ENCODE measurements around the gene ATPAF1. TPM values are rescaled to one million over a fixed set of nuclear protein-coding genes. Genes with fewer than 3 reads are reported as not detected.

Gene ATPAF1
- total and polyA plus RNA-seq, 5 donors from 2014 or later = 22.5 to 89.3 (median 75.7) TPM

- no peak overlapping the region for H3K27ac Mint-ChIP-seq
- ATAC-seq (ENCODE audit: low read depth in 2 of 2) (no peak), DNase-seq (no peak)
- no peaks in the 10 kb centered on the region for H3K27me3 ChIP-seq (ENCODE audit: control insufficient read depth, insufficient read depth, low read length)
- no peak overlapping the region for H3K27ac ChIP-seq (ENCODE audit: insufficient read depth, low read length, poor library complexity, severe bottlenecking)
- peaks cover 55% of the 10 kb centered on the region for H3K36me3 Mint-ChIP-seq
- no peaks in the 10 kb centered on the region for H3K27me3 Mint-ChIP-seq
- no peaks in the 10 kb centered on the region for H3K4me1 ChIP-seq (ENCODE audit: control insufficient read depth, insufficient read depth, low read length, poor library complexity, severe bottlenecking)
- H3K4me3 Mint-ChIP-seq = no peak overlapping the region
- no peaks in the 10 kb centered on the region for H3K9me3 Mint-ChIP-seq
- no peak overlapping the region for H3K4me3 ChIP-seq (ENCODE audit: low read depth, low read length)
- H3K4me1 Mint-ChIP-seq = peaks cover 0 to 5% (median 2%) of the 10 kb centered on the region in 4 donors
- H3K36me3 ChIP-seq (ENCODE audit: control insufficient read depth, insufficient read depth, low read length) = peaks cover 60% of the 10 kb centered on the region
- no peaks in the 10 kb centered on the region for H3K9me3 ChIP-seq (ENCODE audit: control insufficient read depth in 2 of 2, low read length in 2 of 2)
Observed at GRCh38 chr1:46635205-46635604, 33.0 kb downstream of the ATPAF1 start.

- peaks cover 40% of the 10 kb centered on the region for H3K36me3 ChIP-seq (ENCODE audit: control insufficient read depth, insufficient read depth, low read length)
- Mint-ChIP-seq H3K27ac (no peak overlapping the region), H3K4me1 (peaks cover 0 to 4% (median 0%) of the 10 kb centered on the region in 4 donors), H3K36me3 (peaks cover 59% of the 10 kb centered on the region), H3K27me3 (no peaks in the 10 kb centered on the region), H3K9me3 (no peaks in the 10 kb centered on the region), H3K4me3 (no peak overlapping the region)
- H3K27ac ChIP-seq (ENCODE audit: insufficient read depth, low read length, poor library complexity, severe bottlenecking) = no peak overlapping the region
- no peaks in the 10 kb centered on the region for H3K27me3 ChIP-seq (ENCODE audit: control insufficient read depth, insufficient read depth, low read length)
- ATAC-seq (ENCODE audit: low read depth in 2 of 2) (no peak), DNase-seq (no peak)
- no peaks in the 10 kb centered on the region for H3K4me1 ChIP-seq (ENCODE audit: control insufficient read depth, insufficient read depth, low read length, poor library complexity, severe bottlenecking)
- H3K4me3 ChIP-seq (ENCODE audit: low read depth, low read length) = no peak overlapping the region
- H3K9me3 ChIP-seq (ENCODE audit: control insufficient read depth in 2 of 2, low read length in 2 of 2) = no peaks in the 10 kb centered on the region
Observed at GRCh38 chr1:46630719-46631118, 37.4 kb downstream of the ATPAF1 start.

GRCh38 chr1:46623743-46624644, 44.2 kb downstream of the ATPAF1 start:
- ATAC-seq (ENCODE audit: low read depth in 2 of 2) = no peak
- Mint-ChIP-seq H3K9me3 (no peaks in the 10 kb centered on the region), H3K27ac (no peak overlapping the region), H3K36me3 (peaks cover 15% of the 10 kb centered on the region), H3K27me3 (no peaks in the 10 kb centered on the region), H3K4me3 (no peak overlapping the region), H3K4me1 (peaks cover 0 to 6% (median under 1%) of the 10 kb centered on the region in 4 donors)
- no peak for DNase-seq
- Histone ChIP-seq H3K4me1 (ENCODE audit: control insufficient read depth, insufficient read depth, low read length, poor library complexity, severe bottlenecking) (no peaks in the 10 kb centered on the region), H3K4me3 (ENCODE audit: low read depth, low read length) (no peak overlapping the region), H3K36me3 (ENCODE audit: control insufficient read depth, insufficient read depth, low read length) (no peaks in the 10 kb centered on the region), H3K27me3 (ENCODE audit: control insufficient read depth, insufficient read depth, low read length) (no peaks in the 10 kb centered on the region), H3K27ac (ENCODE audit: insufficient read depth, low read length, poor library complexity, severe bottlenecking) (no peak overlapping the region), H3K9me3 (ENCODE audit: control insufficient read depth in 2 of 2, low read length in 2 of 2) (no peaks in the 10 kb centered on the region)

GRCh38 chr1:46622344-46622743, 45.8 kb downstream of the ATPAF1 start:
- no peaks in the 10 kb centered on the region for H3K27me3 Mint-ChIP-seq
- no peak overlapping the region for H3K27ac Mint-ChIP-seq
- peak in 1 of 3 donors; percentile 18 for DNase-seq
- H3K4me1 Mint-ChIP-seq = peaks cover 0 to 10% (median 6%) of the 10 kb centered on the region in 4 donors
- H3K9me3 Mint-ChIP-seq = no peaks in the 10 kb centered on the region
- ATAC-seq (ENCODE audit: low read depth in 2 of 2) = no peak
- no peak overlapping the region for H3K4me3 ChIP-seq (ENCODE audit: low read depth, low read length)
- no peaks in the 10 kb centered on the region for H3K27me3 ChIP-seq (ENCODE audit: control insufficient read depth, insufficient read depth, low read length)
- H3K36me3 Mint-ChIP-seq = peaks cover 10% of the 10 kb centered on the region
- no peak overlapping the region for H3K4me3 Mint-ChIP-seq
- H3K27ac ChIP-seq (ENCODE audit: insufficient read depth, low read length, poor library complexity, severe bottlenecking) = no peak overlapping the region
- no peaks in the 10 kb centered on the region for H3K9me3 ChIP-seq (ENCODE audit: control insufficient read depth in 2 of 2, low read length in 2 of 2)
- no peaks in the 10 kb centered on the region for H3K36me3 ChIP-seq (ENCODE audit: control insufficient read depth, insufficient read depth, low read length)
- peaks cover 3% of the 10 kb centered on the region for H3K4me1 ChIP-seq (ENCODE audit: control insufficient read depth, insufficient read depth, low read length, poor library complexity, severe bottlenecking)

GRCh38 chr1:46621930-46622329, 46.2 kb downstream of the ATPAF1 start:
- no peak for DNase-seq
- Histone ChIP-seq H3K27me3 (ENCODE audit: control insufficient read depth, insufficient read depth, low read length) (no peaks in the 10 kb centered on the region), H3K9me3 (ENCODE audit: control insufficient read depth in 2 of 2, low read length in 2 of 2) (no peaks in the 10 kb centered on the region), H3K27ac (ENCODE audit: insufficient read depth, low read length, poor library complexity, severe bottlenecking) (no peak overlapping the region), H3K4me1 (ENCODE audit: control insufficient read depth, insufficient read depth, low read length, poor library complexity, severe bottlenecking) (peaks cover 7% of the 10 kb centered on the region), H3K4me3 (ENCODE audit: low read depth, low read length) (no peak overlapping the region), H3K36me3 (ENCODE audit: control insufficient read depth, insufficient read depth, low read length) (no peaks in the 10 kb centered on the region)
- no peak for ATAC-seq (ENCODE audit: low read depth in 2 of 2)
- Mint-ChIP-seq H3K9me3 (no peaks in the 10 kb centered on the region), H3K4me3 (no peak overlapping the region), H3K27ac (no peak overlapping the region), H3K4me1 (peaks cover 0 to 14% (median 8%) of the 10 kb centered on the region in 4 donors), H3K36me3 (peaks cover 8% of the 10 kb centered on the region), H3K27me3 (no peaks in the 10 kb centered on the region)

- Histone ChIP-seq H3K36me3 (ENCODE audit: control insufficient read depth, insufficient read depth, low read length) (no peaks in the 10 kb centered on the region), H3K27me3 (ENCODE audit: control insufficient read depth, insufficient read depth, low read length) (no peaks in the 10 kb centered on the region), H3K9me3 (ENCODE audit: control insufficient read depth in 2 of 2, low read length in 2 of 2) (no peaks in the 10 kb centered on the region), H3K4me1 (ENCODE audit: control insufficient read depth, insufficient read depth, low read length, poor library complexity, severe bottlenecking) (peaks cover 23% of the 10 kb centered on the region), H3K4me3 (ENCODE audit: low read depth, low read length) (no peak overlapping the region), H3K27ac (ENCODE audit: insufficient read depth, low read length, poor library complexity, severe bottlenecking) (no peak overlapping the region)
- H3K27ac Mint-ChIP-seq = peak overlapping the region in 1 of 3 donors; percentile 36
- no peaks in the 10 kb centered on the region for H3K36me3 Mint-ChIP-seq
- H3K4me3 Mint-ChIP-seq = peak overlapping the region in 1 of 4 donors; percentile 43
- no peak for ATAC-seq (ENCODE audit: low read depth in 2 of 2)
- peaks cover 0 to 29% (median 16%) of the 10 kb centered on the region in 4 donors for H3K4me1 Mint-ChIP-seq
- no peaks in the 10 kb centered on the region for H3K9me3 Mint-ChIP-seq
- DNase-seq = no peak
- no peaks in the 10 kb centered on the region for H3K27me3 Mint-ChIP-seq
Observed at GRCh38 chr1:46619656-46620258, 48.4 kb downstream of the ATPAF1 start.

- no peaks in the 10 kb centered on the region for H3K9me3 Mint-ChIP-seq
- Histone ChIP-seq H3K36me3 (ENCODE audit: control insufficient read depth, insufficient read depth, low read length) (no peaks in the 10 kb centered on the region), H3K27ac (ENCODE audit: insufficient read depth, low read length, poor library complexity, severe bottlenecking) (no peak overlapping the region), H3K27me3 (ENCODE audit: control insufficient read depth, insufficient read depth, low read length) (no peaks in the 10 kb centered on the region), H3K4me1 (ENCODE audit: control insufficient read depth, insufficient read depth, low read length, poor library complexity, severe bottlenecking) (peaks cover 32% of the 10 kb centered on the region), H3K9me3 (ENCODE audit: control insufficient read depth in 2 of 2, low read length in 2 of 2) (no peaks in the 10 kb centered on the region), H3K4me3 (ENCODE audit: low read depth, low read length) (no peak overlapping the region)
- ATAC-seq (ENCODE audit: low read depth in 2 of 2) (no peak), DNase-seq (no peak)
- H3K4me1 Mint-ChIP-seq = peaks cover 0 to 37% (median 21%) of the 10 kb centered on the region in 4 donors
- H3K27me3 Mint-ChIP-seq = no peaks in the 10 kb centered on the region
- H3K36me3 Mint-ChIP-seq = no peaks in the 10 kb centered on the region
- peak overlapping the region in 2 of 4 donors; percentile 43 to 44 for H3K4me3 Mint-ChIP-seq
- peak overlapping the region in 1 of 3 donors; percentile 36 for H3K27ac Mint-ChIP-seq
Observed at GRCh38 chr1:46618754-46619415, 49.3 kb downstream of the ATPAF1 start.
